Muscle of leg (tissue), 11 donors: Measurements from ENCODE around the gene SPINK9. TPM values are rescaled to one million over a fixed set of nuclear protein-coding genes. Genes with fewer than 3 reads are reported as not detected.

Source experiments
- DNase-seq: peaks from one replicate; pipeline ENCODE4 v3.0.0; 2013
- H3K27ac ChIP-seq: one replicate; pipeline ENCODE4 v1.5.1; 2013; ENCODE audit warnings: mild to moderate bottlenecking, low read length, control low read depth
- H3K27me3 ChIP-seq: one replicate; pipeline ENCODE4 v1.6.1; 2013; ENCODE audit warnings: low read length; ENCODE audit not compliant: control insufficient read depth, insufficient read depth
- H3K36me3 ChIP-seq: one replicate; pipeline ENCODE4 v1.6.1; 2013; ENCODE audit warnings: low read length; ENCODE audit not compliant: control insufficient read depth, insufficient read depth
- H3K4me1 ChIP-seq: one replicate; pipeline ENCODE4 v1.6.1; 2013; ENCODE audit warnings: low read length; ENCODE audit not compliant: control insufficient read depth, insufficient read depth
- H3K4me3 ChIP-seq: one replicate; pipeline ENCODE4 v1.5.1; 2013; ENCODE audit warnings: low read length, control low read depth
- H3K9me3 ChIP-seq: replicated peaks from 2 replicates; pipeline ENCODE4 v1.6.1; 2013; ENCODE audit warnings: low read depth, low read length; ENCODE audit not compliant: control insufficient read depth
- WGBS: methylation state at CpG from one replicate; pipeline ENCODE4 v1.1.5; 2013; ENCODE audit warnings: missing lambda C conversion rate; ENCODE audit not compliant: insufficient coverage; 5-methylcytosine and 5-hydroxymethylcytosine counted together
- polyA plus RNA-seq, 8 donors: library from polyadenylated mRNA; unstranded; fragments of 120-200 nt; gene quantifications; one replicate each; pipeline versions ENCODE4 v1.2.1 to v1.2.3, GENCODE V29; 2013; ENCODE audit warnings: inconsistent platforms in 1 of 8, low replicate concordance in 1 of 8; ENCODE audit not compliant: insufficient read length in 8 of 8, insufficient read depth in 1 of 8
- total RNA-seq: library from RNA; stranded (reverse); fragments of 120-200 nt; gene quantifications from one replicate; pipeline ENCODE4 v1.2.4, GENCODE V29; 2013

Gene SPINK9
- total and polyA plus RNA-seq, 9 donors = 0.18 TPM; not detected in 8

- Histone ChIP-seq H3K4me1 (no peaks in the 10 kb centered on the region), H3K36me3 (no peaks in the 10 kb centered on the region), H3K4me3 (no peak overlapping the region), H3K27me3 (no peaks in the 10 kb centered on the region), H3K27ac (no peak overlapping the region), H3K9me3 (peaks cover 3% of the 10 kb centered on the region)
- no peak for DNase-seq
These were observed 29.0 kb downstream of the SPINK9 start for GRCh38 chr5:148364343-148364742.

DNA sequence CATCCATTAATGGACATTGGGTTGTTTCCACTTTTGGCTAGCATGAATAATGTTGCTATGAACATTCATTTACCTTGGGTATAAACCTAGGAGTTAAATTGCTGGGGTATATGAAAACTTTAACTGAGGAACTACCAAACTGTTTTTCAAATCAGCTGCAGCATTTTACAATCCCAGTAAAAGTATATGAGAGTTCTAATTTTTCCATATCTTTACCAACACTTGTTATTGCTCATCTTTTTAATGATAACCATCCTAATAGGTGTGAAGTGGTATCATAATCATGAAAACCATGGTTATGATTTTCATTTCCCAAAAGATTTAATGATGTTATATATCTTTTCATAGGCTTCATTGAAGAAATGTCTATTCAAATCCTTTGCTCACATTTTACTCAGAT lies 32.9 kb downstream of the SPINK9 start:
- no peaks in the 10 kb centered on the region for H3K4me1 ChIP-seq
- DNase-seq = no peak
- H3K27ac ChIP-seq = no peak overlapping the region
- H3K4me3 ChIP-seq = no peak overlapping the region
- H3K9me3 ChIP-seq = peaks cover 3% of the 10 kb centered on the region
- H3K36me3 ChIP-seq = no peaks in the 10 kb centered on the region
- H3K27me3 ChIP-seq = no peaks in the 10 kb centered on the region

- WGBS = no CpG with 5 or more reads among the region's 2 CpGs
These were observed 36.9 kb downstream of the SPINK9 start for GRCh38 chr5:148372166-148372725.

GRCh38 chr5:148372893-148373292 lies 37.5 kb downstream of the SPINK9 start:
- H3K9me3 ChIP-seq = peaks cover 3% of the 10 kb centered on the region
- no peak overlapping the region for H3K4me3 ChIP-seq
- no peaks in the 10 kb centered on the region for H3K4me1 ChIP-seq
- H3K36me3 ChIP-seq = no peaks in the 10 kb centered on the region
- no peak for DNase-seq
- H3K27me3 ChIP-seq = no peaks in the 10 kb centered on the region
- H3K27ac ChIP-seq = no peak overlapping the region

More at GRCh38 chr5:148372166-148372725, 36.9 kb downstream of the SPINK9 start:
- Histone ChIP-seq H3K27ac (no peak overlapping the region), H3K27me3 (no peaks in the 10 kb centered on the region), H3K36me3 (no peaks in the 10 kb centered on the region), H3K4me3 (no peak overlapping the region), H3K9me3 (peaks cover 3% of the 10 kb centered on the region), H3K4me1 (no peaks in the 10 kb centered on the region)
- DNase-seq = no peak

DNA sequence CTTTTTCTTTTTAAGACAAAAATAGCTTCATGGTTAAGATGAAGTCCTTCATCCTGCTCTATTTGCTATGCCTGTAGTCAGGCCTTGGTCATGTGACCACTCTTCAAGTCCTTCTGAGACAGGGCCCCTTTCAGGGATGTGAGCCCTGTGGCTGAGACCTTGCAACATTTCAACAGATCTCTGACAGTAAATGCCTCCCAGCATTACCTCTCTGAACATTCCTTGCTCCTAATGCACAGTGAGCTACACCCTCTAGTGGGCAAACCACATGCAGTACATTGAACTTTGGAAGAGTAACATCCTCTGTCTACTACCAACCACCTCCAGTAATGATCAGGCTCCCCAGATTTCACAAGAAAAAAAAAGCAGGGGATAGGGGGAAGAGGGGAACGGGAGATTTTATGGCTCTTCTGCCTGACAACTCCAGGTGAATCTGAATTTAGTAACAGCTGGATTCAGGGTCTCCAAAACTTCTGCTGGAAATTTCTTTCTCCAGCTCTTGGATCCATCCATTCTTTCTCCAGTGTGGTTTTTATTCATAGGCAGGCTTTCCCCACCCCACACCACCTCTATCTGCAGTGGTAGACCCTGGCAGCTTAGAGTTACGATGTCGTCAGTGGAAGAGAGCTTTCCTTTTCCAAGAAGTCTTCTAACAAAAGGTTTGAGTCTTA lies 39.5 kb downstream of the SPINK9 start:
- no peaks in the 10 kb centered on the region for H3K36me3 ChIP-seq
- WGBS = no CpG with 5 or more reads among the region's 3 CpGs
- no peak overlapping the region for H3K27ac ChIP-seq
- H3K9me3 ChIP-seq = no peaks in the 10 kb centered on the region
- peak; percentile 32 for DNase-seq
- no peaks in the 10 kb centered on the region for H3K4me1 ChIP-seq
- no peaks in the 10 kb centered on the region for H3K27me3 ChIP-seq
- no peak overlapping the region for H3K4me3 ChIP-seq

DNA sequence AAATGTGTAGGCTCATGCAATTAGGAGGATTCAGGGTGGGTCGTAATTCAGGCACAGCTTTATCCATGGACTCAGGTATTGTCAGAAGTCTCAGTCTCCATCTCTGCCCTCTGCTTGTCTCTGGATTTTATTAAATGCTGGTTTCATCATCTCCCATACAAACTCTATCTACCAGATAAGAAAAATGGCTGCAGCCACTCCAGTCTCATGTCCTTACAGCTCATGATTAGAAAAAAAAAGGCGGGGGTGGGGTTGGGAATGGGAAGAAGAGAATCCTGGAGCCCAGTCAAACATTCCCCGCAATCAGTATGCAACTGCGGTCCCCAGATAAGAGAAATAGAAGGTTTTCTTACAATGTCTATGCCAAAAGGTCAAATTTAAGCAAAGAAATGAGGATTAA lies 40.8 kb downstream of the SPINK9 start:
- Histone ChIP-seq H3K4me1 (no peaks in the 10 kb centered on the region), H3K9me3 (no peaks in the 10 kb centered on the region), H3K27me3 (no peaks in the 10 kb centered on the region), H3K36me3 (no peaks in the 10 kb centered on the region), H3K4me3 (no peak overlapping the region), H3K27ac (no peak overlapping the region)
- WGBS = no CpG with 5 or more reads among the region's 4 CpGs
- DNase-seq = no peak

GRCh38 chr5:148378670-148379069 lies 43.3 kb downstream of the SPINK9 start:
- Histone ChIP-seq H3K9me3 (no peaks in the 10 kb centered on the region), H3K27ac (no peak overlapping the region), H3K27me3 (no peaks in the 10 kb centered on the region), H3K4me3 (no peak overlapping the region), H3K4me1 (no peaks in the 10 kb centered on the region), H3K36me3 (no peaks in the 10 kb centered on the region)
- DNase-seq = no peak
- WGBS = 86% methylated on average over 1 of the region's 3 CpGs

GRCh38 chr5:148379340-148379739 lies 44.0 kb downstream of the SPINK9 start:
- H3K36me3 ChIP-seq = no peaks in the 10 kb centered on the region
- DNase-seq = no peak
- no peak overlapping the region for H3K4me3 ChIP-seq
- H3K4me1 ChIP-seq = peaks cover under 1% of the 10 kb centered on the region
- H3K9me3 ChIP-seq = no peaks in the 10 kb centered on the region
- H3K27ac ChIP-seq = no peak overlapping the region
- no peaks in the 10 kb centered on the region for H3K27me3 ChIP-seq

- Histone ChIP-seq H3K27me3 (no peaks in the 10 kb centered on the region), H3K4me3 (no peak overlapping the region), H3K27ac (no peak overlapping the region), H3K9me3 (no peaks in the 10 kb centered on the region), H3K4me1 (peaks cover 8% of the 10 kb centered on the region), H3K36me3 (no peaks in the 10 kb centered on the region)
- WGBS = 100% methylated on average over 1 of the region's 3 CpGs
- no peak for DNase-seq
These were observed 46.5 kb downstream of the SPINK9 start for GRCh38 chr5:148381906-148382305.

DNA sequence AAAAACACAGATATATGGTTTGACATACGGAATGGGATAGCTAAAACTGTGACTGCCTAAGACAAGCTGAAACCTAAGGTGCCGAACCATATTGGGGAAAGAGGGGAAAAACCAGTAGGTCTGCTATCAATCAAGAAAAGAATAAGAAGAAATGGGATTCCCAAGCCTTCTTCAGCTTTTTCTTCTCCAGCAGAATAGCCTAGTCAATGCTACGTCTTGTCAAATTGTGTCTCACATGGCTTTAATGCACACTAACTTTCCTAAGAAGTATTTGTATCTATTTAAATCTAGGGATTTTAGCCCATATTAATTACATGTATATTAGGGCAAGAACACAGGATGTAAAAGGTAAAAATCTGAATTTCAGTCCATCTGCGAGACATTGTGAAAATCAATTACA lies 47.6 kb downstream of the SPINK9 start:
- Histone ChIP-seq H3K4me1 (peaks cover 8% of the 10 kb centered on the region), H3K4me3 (peak overlapping the region; percentile 96), H3K27me3 (no peaks in the 10 kb centered on the region), H3K9me3 (no peaks in the 10 kb centered on the region), H3K27ac (peak overlapping the region; percentile 95), H3K36me3 (peaks cover 2% of the 10 kb centered on the region)
- WGBS = 60% methylated on average over 1 of the region's 4 CpGs
- DNase-seq = peak; percentile 25
